Esophagus squamous epithelium (tissue), 4 donors: ENCODE results near the gene BAHD1.

ENCODE experiments used
- POLR2A ChIP-seq, 4 donors: fragments of 450-650 bp; IDR thresholded peaks; one replicate each; pipeline ENCODE4 v1.6.1; 2017; ENCODE audit warnings: antibody characterized with exemption in 4 of 4, mild to moderate bottlenecking in 4 of 4, moderate library complexity in 3 of 4
- TF ChIP-seq, protein P1 (sequence below), 6 experiments: fragments of 450-650 bp in 4 of 6; fragments of 200-600 bp in 2 of 6; sonication (generic) in 2 of 6; IDR thresholded peaks; one replicate each; pipeline ENCODE4 v1.5.1; 2016 to 2019; ENCODE audit warnings: antibody characterized with exemption in 6 of 6, mild to moderate bottlenecking in 4 of 6, moderate library complexity in 4 of 6

DNA sequence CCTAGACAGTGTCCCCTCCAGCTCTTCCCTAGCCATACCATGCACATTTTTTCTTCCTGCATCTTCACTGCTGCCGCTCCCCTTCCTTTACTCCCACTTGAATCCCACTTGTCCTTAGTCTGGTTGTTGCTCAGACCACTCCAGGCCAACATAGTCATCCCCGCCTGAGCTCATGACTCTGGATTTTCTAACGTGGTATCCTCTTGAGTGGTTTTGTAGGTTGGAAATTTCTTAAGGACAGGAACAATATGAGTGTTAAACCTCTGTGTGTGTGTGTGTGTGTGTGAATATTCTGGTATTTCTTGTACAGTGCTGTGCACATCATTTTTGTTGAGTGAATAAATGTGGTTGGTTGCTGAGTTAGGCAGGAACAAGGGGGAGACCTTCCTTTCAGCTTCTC, 3.1 kb downstream of the BAHD1 start:
- TF ChIP-seq, protein P1, sequence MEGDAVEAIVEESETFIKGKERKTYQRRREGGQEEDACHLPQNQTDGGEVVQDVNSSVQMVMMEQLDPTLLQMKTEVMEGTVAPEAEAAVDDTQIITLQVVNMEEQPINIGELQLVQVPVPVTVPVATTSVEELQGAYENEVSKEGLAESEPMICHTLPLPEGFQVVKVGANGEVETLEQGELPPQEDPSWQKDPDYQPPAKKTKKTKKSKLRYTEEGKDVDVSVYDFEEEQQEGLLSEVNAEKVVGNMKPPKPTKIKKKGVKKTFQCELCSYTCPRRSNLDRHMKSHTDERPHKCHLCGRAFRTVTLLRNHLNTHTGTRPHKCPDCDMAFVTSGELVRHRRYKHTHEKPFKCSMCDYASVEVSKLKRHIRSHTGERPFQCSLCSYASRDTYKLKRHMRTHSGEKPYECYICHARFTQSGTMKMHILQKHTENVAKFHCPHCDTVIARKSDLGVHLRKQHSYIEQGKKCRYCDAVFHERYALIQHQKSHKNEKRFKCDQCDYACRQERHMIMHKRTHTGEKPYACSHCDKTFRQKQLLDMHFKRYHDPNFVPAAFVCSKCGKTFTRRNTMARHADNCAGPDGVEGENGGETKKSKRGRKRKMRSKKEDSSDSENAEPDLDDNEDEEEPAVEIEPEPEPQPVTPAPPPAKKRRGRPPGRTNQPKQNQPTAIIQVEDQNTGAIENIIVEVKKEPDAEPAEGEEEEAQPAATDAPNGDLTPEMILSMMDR (IDR thresholded peaks at IDR 0.05), result no peak
- no peak for TF ChIP-seq POLR2A (IDR thresholded peaks at IDR 0.05)
